ENCODE data around the gene SLC36A4. TPM values are rescaled to one million over a fixed set of nuclear protein-coding genes. Genes with fewer than 3 reads are reported as not detected.
"Not testable (repeated sequence)": the region's sequence is repeated elsewhere in the genome, so short reads cannot be mapped to it uniquely, and the experiment has no call there.

Gene SLC36A4
- total RNA-seq (10 to 100 TPM; 20.8 to 23.7 TPM), polyA plus RNA-seq (1 to 10 TPM; 4.4 to 5.3 TPM)
- long read RNA-seq, donor 1, full-length matches to known transcripts, result 21 of 31 reads
- long read RNA-seq, donor 1, partial matches to known transcripts, result 1 of 31 reads
- long read RNA-seq, donor 1, other reads (novel, unspliced or antisense), result 9 of 31 reads
- long read RNA-seq, donor 2, full-length matches to known transcripts, result 7 of 15 reads
- long read RNA-seq, donor 2, partial matches to known transcripts, result 0 of 15 reads
- long read RNA-seq, donor 2, other reads (novel, unspliced or antisense), result 8 of 15 reads

DNA sequence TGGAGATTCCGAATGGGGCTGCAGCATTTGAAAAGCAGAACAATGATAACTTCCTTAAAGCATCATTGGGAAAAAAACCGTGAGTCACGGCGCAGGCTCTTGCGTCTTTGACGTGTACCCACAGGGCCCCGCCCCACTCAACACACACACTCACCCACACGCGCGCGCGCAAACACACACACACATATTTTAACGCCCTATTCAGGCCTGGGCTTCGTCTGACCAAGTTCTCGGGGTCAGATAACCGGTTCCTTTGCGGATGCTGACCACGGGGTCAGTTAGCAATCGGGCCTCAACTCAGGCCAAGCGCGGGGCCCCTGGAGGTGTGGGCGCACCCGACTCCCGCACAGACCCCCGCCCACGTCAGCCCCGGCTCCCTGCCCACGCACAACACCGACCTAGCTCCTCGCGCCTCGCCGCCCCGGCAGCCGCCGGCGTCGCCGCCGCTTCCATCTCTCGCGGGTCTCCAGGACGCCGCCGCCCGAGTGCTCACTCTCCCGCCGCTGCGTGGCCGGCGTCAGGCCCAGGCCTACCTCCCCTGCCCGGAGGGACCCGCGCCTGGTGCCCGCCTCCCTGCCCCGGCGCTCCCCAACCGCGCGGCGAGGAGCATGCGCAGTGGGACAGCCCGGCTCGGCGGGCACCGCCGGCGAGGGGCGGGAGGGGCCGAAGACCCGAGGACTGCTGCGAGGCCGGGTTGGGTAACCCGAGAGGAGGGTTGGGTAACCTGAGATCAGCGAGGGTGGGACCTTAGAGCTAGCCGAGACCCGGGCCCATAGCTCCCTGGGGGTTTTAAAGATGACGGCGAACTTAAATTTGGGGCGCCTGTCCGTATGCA lies at the start of gene SLC36A4:
TSS of gene SLC36A4 (minus strand) at position 612 of the 835 bp plus-strand sequence. CDS start at position 453, 159 bp downstream.
- Histone ChIP-seq H3K27me3 (ENCODE audit: control insufficient read depth in 1 of 2, insufficient read depth in 2 of 2, low read length in 1 of 2) (no peaks in the 10 kb centered on the region), H3K36me3 (ENCODE audit: control insufficient read depth in 1 of 2, insufficient read depth in 2 of 2, low read length in 1 of 2) (no peaks in the 10 kb centered on the region), H3K27ac (ENCODE audit: low read depth in 1 of 2, low read length in 2 of 2) (peak within 1 kb of the TSS; percentile 86 to 96), H3K9me3 (ENCODE audit: control insufficient read depth, low read length) (no peaks in the 10 kb centered on the region), H3K4me1 (ENCODE audit: control insufficient read depth in 1 of 2, insufficient read depth in 2 of 2, low read length in 2 of 2) (peaks cover 0 to 1% of the 10 kb centered on the region in 2 donors), H3K4me3 (ENCODE audit: low read length in 2 of 2) (peak within 1 kb of the TSS; percentile 92 to 95)
- peak; percentile 98 for ATAC-seq (ENCODE audit: low FRiP score)
- DNase-seq, result peak; percentile 96 to 97
- intact Hi-C loops (cut with DNase I), result no loop called here
- WGBS, 2 donors, result 0 to 1% methylated on average over 58 to 81 of the region's 81 CpGs

DNA sequence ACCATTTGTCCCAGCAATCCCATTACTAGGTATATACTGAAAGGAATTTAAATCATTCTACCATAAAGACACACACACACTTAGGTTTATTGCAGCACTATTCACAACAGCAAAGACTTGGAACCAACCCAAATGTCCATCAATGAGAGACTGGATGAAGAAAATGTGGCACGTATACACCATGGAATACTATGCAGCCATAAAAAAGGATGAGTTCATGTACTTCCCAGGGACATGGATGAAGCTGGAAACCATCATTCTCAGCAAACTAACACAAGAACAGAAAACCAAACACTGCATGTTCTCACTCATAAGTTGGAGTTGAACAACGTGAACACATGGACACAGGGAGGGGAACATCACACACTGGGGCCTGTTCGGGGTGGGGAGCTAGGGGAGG lies 49.0 kb upstream of the SLC36A4 start:
- intact Hi-C loops (cut with DNase I); H3K4me1 ChIP-seq (ENCODE audit: control insufficient read depth in 1 of 2, insufficient read depth in 2 of 2, low read length in 2 of 2); H3K27ac ChIP-seq (ENCODE audit: low read depth in 1 of 2, low read length in 2 of 2); H3K27me3 ChIP-seq (ENCODE audit: control insufficient read depth in 1 of 2, insufficient read depth in 2 of 2, low read length in 1 of 2); H3K36me3 ChIP-seq (ENCODE audit: control insufficient read depth in 1 of 2, insufficient read depth in 2 of 2, low read length in 1 of 2); H3K4me3 ChIP-seq (ENCODE audit: low read length in 2 of 2); H3K9me3 ChIP-seq (ENCODE audit: control insufficient read depth, low read length); DNase-seq; ATAC-seq (ENCODE audit: low FRiP score): not testable (repeated sequence)
- 91 to 95% methylated on average over 3 of the region's 3 CpGs for WGBS, 2 donors

GRCh38 chr11:93244018-93244417 lies 46.2 kb upstream of the SLC36A4 start:
- Histone ChIP-seq H3K4me1 (ENCODE audit: control insufficient read depth in 1 of 2, insufficient read depth in 2 of 2, low read length in 2 of 2) (no peaks in the 10 kb centered on the region), H3K27me3 (ENCODE audit: control insufficient read depth in 1 of 2, insufficient read depth in 2 of 2, low read length in 1 of 2) (no peaks in the 10 kb centered on the region), H3K4me3 (ENCODE audit: low read length in 2 of 2) (no peak overlapping the region), H3K36me3 (ENCODE audit: control insufficient read depth in 1 of 2, insufficient read depth in 2 of 2, low read length in 1 of 2) (no peaks in the 10 kb centered on the region), H3K9me3 (ENCODE audit: control insufficient read depth, low read length) (no peaks in the 10 kb centered on the region), H3K27ac (ENCODE audit: low read depth in 1 of 2, low read length in 2 of 2) (no peak overlapping the region)
- no peak for ATAC-seq (ENCODE audit: low FRiP score)
- intact Hi-C loops (cut with DNase I), result no loop called here
- 80 to 84% methylated on average over 1 of the region's 1 CpG for WGBS, 2 donors
- no peak for DNase-seq

DNA sequence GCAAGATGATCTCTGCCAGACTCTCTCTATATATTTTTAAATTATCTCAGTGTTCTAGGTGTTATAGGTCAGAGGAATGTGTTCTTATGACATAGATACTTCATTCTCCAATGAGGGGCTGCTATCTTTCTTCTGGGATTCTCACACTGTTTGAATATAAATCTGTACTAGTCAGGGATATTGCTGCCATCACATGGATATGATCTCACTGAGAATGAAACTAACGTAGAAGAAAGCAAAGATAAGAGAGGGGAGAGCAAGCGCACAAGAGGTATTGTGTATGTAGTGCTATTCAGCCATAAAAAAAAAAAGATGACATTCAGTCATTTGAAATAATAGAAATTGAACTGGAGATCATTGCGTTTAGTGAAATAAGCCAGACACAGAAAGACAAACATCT lies 42.2 kb upstream of the SLC36A4 start:
- Histone ChIP-seq H3K4me3 (ENCODE audit: low read length in 2 of 2) (no peak overlapping the region), H3K4me1 (ENCODE audit: control insufficient read depth in 1 of 2, insufficient read depth in 2 of 2, low read length in 2 of 2) (no peaks in the 10 kb centered on the region), H3K27ac (ENCODE audit: low read depth in 1 of 2, low read length in 2 of 2) (no peak overlapping the region), H3K9me3 (ENCODE audit: control insufficient read depth, low read length) (no peaks in the 10 kb centered on the region), H3K36me3 (ENCODE audit: control insufficient read depth in 1 of 2, insufficient read depth in 2 of 2, low read length in 1 of 2) (no peaks in the 10 kb centered on the region), H3K27me3 (ENCODE audit: control insufficient read depth in 1 of 2, insufficient read depth in 2 of 2, low read length in 1 of 2) (no peaks in the 10 kb centered on the region)
- WGBS, 2 donors, result 56 to 64% methylated on average over 3 of the region's 3 CpGs
- DNase-seq (no peak), ATAC-seq (ENCODE audit: low FRiP score) (no peak)
- intact Hi-C loops (cut with DNase I), result no loop called here

DNA sequence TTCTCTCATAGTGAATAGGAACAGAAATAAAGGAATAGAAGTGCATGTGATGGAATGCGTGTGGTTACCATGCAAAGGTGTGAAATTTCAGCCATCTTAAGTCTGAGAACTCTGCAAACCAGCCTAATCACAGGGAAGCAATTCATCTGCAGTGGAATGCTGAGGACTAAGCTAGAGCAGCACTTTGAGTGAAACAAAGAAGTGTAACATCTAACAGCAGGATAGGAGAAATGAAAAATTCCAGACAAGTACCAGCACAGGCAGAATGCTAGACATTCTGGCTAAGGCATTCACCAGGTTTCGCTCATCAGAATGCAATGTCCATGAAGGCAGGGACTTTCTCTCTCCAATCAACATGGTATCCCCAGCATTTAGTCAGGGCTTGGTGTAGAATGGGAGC lies 41.2 kb upstream of the SLC36A4 start:
- no peak for DNase-seq
- no peaks in the 10 kb centered on the region for H3K36me3 ChIP-seq (ENCODE audit: control insufficient read depth in 1 of 2, insufficient read depth in 2 of 2, low read length in 1 of 2)
- 93 to 95% methylated on average over 2 of the region's 2 CpGs for WGBS, 2 donors
- H3K27ac ChIP-seq (ENCODE audit: low read depth in 1 of 2, low read length in 2 of 2), result no peak overlapping the region
- intact Hi-C loops (cut with DNase I), result no loop called here
- H3K9me3 ChIP-seq (ENCODE audit: control insufficient read depth, low read length), result no peaks in the 10 kb centered on the region
- no peak overlapping the region for H3K4me3 ChIP-seq (ENCODE audit: low read length in 2 of 2)
- ATAC-seq (ENCODE audit: low FRiP score), result no peak
- H3K27me3 ChIP-seq (ENCODE audit: control insufficient read depth in 1 of 2, insufficient read depth in 2 of 2, low read length in 1 of 2), result no peaks in the 10 kb centered on the region
- H3K4me1 ChIP-seq (ENCODE audit: control insufficient read depth in 1 of 2, insufficient read depth in 2 of 2, low read length in 2 of 2), result no peaks in the 10 kb centered on the region

DNA sequence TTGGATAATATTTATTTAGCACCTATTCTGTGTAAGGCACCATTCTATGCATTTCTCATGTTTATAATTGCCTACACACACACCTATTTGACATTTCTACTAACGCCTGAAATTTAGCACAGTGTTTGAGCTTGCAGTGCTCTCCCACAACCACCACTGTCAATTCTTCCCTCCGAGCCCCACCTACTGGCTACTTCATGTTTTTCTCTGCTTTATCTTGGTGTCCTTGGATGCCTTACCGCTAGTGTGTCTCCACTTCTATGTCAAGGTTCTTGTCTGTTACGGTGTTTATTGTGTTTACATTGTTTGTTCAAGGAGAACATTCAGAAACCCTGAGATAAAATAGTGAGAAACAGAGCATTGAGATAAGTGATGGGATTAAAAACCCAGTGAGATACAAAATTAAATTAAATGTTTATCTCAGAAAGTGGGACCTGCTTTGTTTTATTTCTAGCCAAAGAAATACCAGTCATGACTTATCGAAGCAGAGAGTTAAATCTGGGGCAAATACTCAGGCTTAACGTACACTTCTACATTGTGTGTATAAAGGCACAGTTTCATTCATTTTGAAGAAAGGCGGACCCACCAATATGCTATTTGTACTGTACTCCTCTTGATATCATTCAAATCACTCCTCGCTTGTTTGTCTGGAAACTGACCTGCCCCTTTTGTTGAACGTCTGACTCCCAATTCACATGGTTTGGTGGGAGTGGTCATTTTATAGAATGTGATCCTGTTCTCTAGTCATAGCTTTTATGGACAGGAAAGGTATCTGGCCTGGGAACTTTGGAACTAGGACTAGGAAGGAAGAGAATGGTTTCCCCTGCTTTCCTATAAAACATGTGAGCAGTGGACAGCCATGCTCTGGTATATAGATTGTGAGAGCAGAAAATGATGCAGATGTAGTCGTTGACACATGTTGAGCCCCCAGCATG lies 39.2 kb upstream of the SLC36A4 start:
- H3K27me3 ChIP-seq (ENCODE audit: control insufficient read depth in 1 of 2, insufficient read depth in 2 of 2, low read length in 1 of 2), result no peaks in the 10 kb centered on the region
- no peaks in the 10 kb centered on the region for H3K36me3 ChIP-seq (ENCODE audit: control insufficient read depth in 1 of 2, insufficient read depth in 2 of 2, low read length in 1 of 2)
- DNase-seq, result no peak
- H3K9me3 ChIP-seq (ENCODE audit: control insufficient read depth, low read length), result no peaks in the 10 kb centered on the region
- ATAC-seq (ENCODE audit: low FRiP score), result no peak
- intact Hi-C loops (cut with DNase I), result no loop called here
- H3K4me1 ChIP-seq (ENCODE audit: control insufficient read depth in 1 of 2, insufficient read depth in 2 of 2, low read length in 2 of 2), result no peaks in the 10 kb centered on the region
- no peak overlapping the region for H3K27ac ChIP-seq (ENCODE audit: low read depth in 1 of 2, low read length in 2 of 2)
- WGBS, 2 donors, result 42 to 44% methylated on average over 10 of the region's 10 CpGs
- H3K4me3 ChIP-seq (ENCODE audit: low read length in 2 of 2), result no peak overlapping the region

DNA sequence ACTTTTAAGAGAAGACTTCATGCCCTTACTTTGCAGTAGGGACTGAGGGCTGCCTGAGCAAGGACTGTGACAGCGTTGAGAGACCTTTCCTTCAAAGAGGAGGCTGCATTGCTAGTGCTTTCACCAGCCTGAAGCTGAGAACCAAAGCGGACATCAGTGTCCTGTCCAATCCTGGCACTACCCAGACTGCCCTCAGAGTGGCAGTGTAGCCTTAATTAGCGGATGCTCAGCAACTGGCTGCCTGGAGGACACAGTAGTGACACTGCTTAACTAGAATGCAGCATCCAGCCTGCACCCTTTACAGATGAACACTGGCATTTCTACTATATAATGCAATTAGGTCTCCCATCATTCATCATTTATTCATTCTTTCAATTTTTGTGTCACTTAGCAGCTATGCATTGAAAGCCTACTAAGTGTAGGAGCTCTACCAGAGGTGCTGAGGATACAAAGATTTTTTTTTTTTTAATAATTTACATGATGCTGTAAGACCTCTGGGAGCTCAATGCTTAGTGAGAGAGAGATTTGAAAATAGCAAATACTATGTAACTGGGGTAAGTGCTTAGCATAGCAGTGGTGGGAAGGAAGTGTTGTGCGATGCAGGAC lies 36.9 kb upstream of the SLC36A4 start:
- intact Hi-C loops (cut with DNase I), result loop anchor here (1.0 to 5.0 kb wide), 3 partner anchors 308 to 418 kb away; partner anchors contain the start of gene SMCO4 (in 2 of the 2)
- DNase-seq (peak; percentile 83 to 89), ATAC-seq (ENCODE audit: low FRiP score) (peak; percentile 95)
- H3K36me3 ChIP-seq (ENCODE audit: control insufficient read depth in 1 of 2, insufficient read depth in 2 of 2, low read length in 1 of 2), result no peaks in the 10 kb centered on the region
- no peak overlapping the region for H3K27ac ChIP-seq (ENCODE audit: low read depth in 1 of 2, low read length in 2 of 2)
- H3K4me3 ChIP-seq (ENCODE audit: low read length in 2 of 2), result no peak overlapping the region
- no peaks in the 10 kb centered on the region for H3K9me3 ChIP-seq (ENCODE audit: control insufficient read depth, low read length)
- no peaks in the 10 kb centered on the region for H3K27me3 ChIP-seq (ENCODE audit: control insufficient read depth in 1 of 2, insufficient read depth in 2 of 2, low read length in 1 of 2)
- 24 to 28% methylated on average over 4 of the region's 4 CpGs for WGBS, 2 donors
- no peaks in the 10 kb centered on the region for H3K4me1 ChIP-seq (ENCODE audit: control insufficient read depth in 1 of 2, insufficient read depth in 2 of 2, low read length in 2 of 2)

DNA sequence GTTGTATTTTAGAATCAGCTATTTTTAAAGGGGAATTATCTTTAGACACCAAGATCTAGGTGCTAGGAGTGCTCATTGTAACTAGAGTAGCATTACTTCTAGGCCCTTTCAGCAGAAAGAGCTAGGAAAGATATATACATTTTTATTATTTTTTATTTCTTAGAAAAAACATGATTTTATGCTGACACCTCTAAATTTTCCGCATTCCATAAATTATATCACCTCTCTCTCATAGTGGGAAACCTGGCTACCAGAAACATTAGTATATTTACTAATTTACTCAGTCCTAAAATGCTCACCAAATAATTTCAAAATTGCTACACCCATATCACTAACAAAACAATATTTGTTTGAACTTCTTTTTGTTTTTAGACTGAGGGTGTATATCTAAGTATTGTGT lies 32.1 kb upstream of the SLC36A4 start:
- DNase-seq, result no peak
- intact Hi-C loops (cut with DNase I), result loop anchor here in 1 of 2 donors (5.0 kb wide), 2 partner anchors 288 to 312 kb away; partner anchors contain the start of gene SMCO4
- 85 to 98% methylated on average over 1 of the region's 1 CpG for WGBS, 2 donors

More for the DNA sequence above, 32.1 kb upstream of the SLC36A4 start:
- Histone ChIP-seq H3K27ac (ENCODE audit: low read depth in 1 of 2, low read length in 2 of 2) (no peak overlapping the region), H3K27me3 (ENCODE audit: control insufficient read depth in 1 of 2, insufficient read depth in 2 of 2, low read length in 1 of 2) (no peaks in the 10 kb centered on the region), H3K36me3 (ENCODE audit: control insufficient read depth in 1 of 2, insufficient read depth in 2 of 2, low read length in 1 of 2) (no peaks in the 10 kb centered on the region), H3K4me3 (ENCODE audit: low read length in 2 of 2) (no peak overlapping the region), H3K4me1 (ENCODE audit: control insufficient read depth in 1 of 2, insufficient read depth in 2 of 2, low read length in 2 of 2) (no peaks in the 10 kb centered on the region), H3K9me3 (ENCODE audit: control insufficient read depth, low read length) (no peaks in the 10 kb centered on the region)
- ATAC-seq (ENCODE audit: low FRiP score), result no peak
